HG03196 (cell line): ENCODE data around the gene GRID2IP.

Source experiments
- ATAC-seq: cut with Tn5 transposase; IDR thresholded peaks from one replicate; pipeline ENCODE4 v1.9.1; 2021; ENCODE audit not compliant: unreplicated experiment

Gene GRID2IP

GRCh38 chr7:6528401-6529130, 22.7 kb downstream of the GRID2IP start:
- ATAC-seq, result no peak

GRCh38 chr7:6526997-6527378, 24.3 kb downstream of the GRID2IP start:
- ATAC-seq, result no peak

DNA sequence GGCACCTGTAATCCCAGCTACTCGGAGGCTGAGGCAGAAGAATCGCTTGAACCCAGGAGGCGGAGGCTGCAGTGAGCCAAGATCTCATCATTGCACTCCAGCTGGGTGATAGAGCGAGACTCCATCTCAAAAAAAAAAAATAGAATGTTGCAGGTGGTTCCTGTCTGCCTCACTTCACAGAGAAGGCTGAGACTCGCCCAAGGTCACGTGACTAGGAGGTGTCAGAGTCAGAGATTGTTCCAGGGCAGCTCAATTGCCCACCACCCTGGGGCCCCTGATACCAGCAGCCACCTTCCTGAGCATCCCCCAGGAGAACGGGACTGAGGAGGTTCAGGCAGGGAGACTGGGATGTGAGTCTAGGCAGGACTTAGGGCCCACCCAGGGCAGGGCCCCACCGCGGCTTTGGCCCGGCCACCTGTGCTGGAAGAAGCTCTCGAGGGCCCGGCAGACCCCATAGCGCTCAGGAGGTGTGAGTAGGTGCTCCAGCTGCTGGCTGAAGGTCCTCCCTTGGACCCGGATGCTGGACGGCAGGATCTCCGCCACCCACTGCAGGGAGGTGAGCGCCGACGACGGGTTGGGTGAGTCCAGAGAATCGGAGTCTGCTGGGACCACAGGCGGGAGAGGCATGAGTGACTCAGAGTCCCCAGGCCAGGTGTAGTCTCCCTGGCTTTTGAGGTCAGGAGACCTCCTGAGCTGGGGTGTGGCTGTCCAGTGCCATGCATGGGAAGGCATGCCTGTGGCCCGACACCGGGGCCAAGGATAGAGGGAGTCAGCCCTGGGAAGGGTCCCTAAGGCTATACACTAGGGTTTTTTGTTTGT, 30.9 kb downstream of the GRID2IP start:
- no peak for ATAC-seq

DNA sequence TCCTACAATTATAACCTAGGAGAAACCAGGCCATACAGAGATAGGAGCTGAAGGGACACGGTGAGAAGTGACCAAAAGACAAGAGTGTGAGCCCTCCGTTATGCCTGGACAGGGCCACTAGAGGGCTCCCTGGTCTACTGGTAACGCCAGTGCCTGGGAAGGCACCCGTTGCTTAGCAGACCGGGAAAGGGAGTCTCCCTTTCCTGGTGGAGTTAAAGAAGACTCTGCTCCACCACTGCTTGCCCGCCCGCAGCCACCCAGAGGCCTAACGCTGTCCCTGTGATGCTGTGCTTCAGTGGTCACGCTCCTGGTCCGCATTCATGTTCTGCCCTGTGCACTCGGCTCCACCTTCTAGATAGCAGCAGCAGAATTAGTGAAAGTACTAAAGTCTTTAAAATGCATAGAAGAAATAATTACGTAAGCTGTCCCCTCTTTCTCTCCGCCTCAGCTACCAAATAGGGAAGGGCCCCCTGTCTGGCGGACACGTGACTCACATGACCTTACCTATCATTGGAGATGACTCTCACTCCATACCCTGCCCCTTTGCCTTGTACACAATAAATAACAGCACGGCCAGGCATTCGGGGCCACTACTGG, 34.8 kb downstream of the GRID2IP start:
- no peak for ATAC-seq

DNA sequence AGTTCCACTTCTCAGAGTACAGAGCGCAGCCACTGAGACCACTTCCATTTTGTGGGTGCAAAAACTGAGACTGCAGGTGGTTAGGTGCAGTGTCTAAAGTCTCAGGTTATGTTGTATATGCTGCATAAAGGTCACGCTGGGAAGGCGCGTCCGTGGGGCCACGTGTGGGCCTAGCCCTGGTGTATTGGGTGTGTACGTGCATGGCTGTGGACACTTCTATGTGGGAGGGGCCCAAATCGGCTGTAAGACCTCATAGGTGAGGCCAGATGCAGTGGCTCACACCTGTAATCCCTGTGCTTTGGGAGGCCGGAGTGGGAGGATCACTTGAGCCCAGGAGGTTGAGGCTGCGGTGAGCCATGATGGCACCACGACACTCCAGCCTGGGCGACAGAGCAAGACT, 37.7 kb downstream of the GRID2IP start:
- ATAC-seq, result no peak

DNA sequence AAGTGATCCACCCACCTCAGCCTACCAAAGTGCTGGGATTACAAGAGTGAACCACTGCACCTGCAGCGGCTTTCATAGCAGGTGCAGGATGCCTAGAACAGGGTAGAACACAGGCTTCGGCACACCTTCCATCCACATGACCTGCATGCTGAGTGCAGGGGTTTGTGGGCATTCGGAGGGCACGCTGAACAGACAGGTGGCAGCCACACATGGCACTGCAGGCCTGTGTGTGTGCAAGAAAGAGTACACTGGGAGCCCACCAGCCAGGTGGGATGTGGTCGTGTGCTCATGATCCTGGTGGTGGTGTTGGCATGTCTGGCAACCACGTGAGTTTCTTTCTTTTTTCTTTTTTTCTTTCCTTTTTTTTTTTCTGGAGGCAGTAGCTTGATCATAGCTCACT, 38.4 kb downstream of the GRID2IP start:
- ATAC-seq, result no peak

GRCh38 chr7:6510476-6511133, 40.7 kb downstream of the GRID2IP start:
- ATAC-seq, result no peak

- ATAC-seq, result no peak
These were observed 42.3 kb downstream of the GRID2IP start for GRCh38 chr7:6508950-6509349.

- ATAC-seq, result no peak
These were observed 42.7 kb downstream of the GRID2IP start for GRCh38 chr7:6508539-6508938.

- ATAC-seq, result no peak
These were observed 43.4 kb downstream of the GRID2IP start for GRCh38 chr7:6507906-6508305.

- ATAC-seq, result no peak
These were observed 45.3 kb downstream of the GRID2IP start for GRCh38 chr7:6505685-6506559.

GRCh38 chr7:6504996-6505395, 46.3 kb downstream of the GRID2IP start:
- no peak for ATAC-seq

GRCh38 chr7:6502886-6503285, 48.4 kb downstream of the GRID2IP start:
- ATAC-seq, result no peak

- ATAC-seq, result no peak
These were observed 49.4 kb downstream of the GRID2IP start for GRCh38 chr7:6501586-6502564.

- no peak for ATAC-seq
These were observed 50.6 kb downstream of the GRID2IP start for GRCh38 chr7:6500691-6501090.

GRCh38 chr7:6497994-6498393, 53.3 kb downstream of the GRID2IP start:
- ATAC-seq, result no peak

GRCh38 chr7:6497637-6497905, 53.7 kb downstream of the GRID2IP start:
- no peak for ATAC-seq

GRCh38 chr7:6496842-6497636, 54.2 kb downstream of the GRID2IP start:
- no peak for ATAC-seq
